Limb (tissue), 2 donors: Measurements from ENCODE around the gene UBE3C.

Experiments used
- DNase-seq, 2 donors: peaks; one replicate each; pipeline ENCODE4 v3.0.0-alpha.2; 2016; ENCODE audit errors: extremely low spot score in 2 of 2

UBE3C gene

GRCh38 chr7:157291404-157292080 lies 152.8 kb downstream of the UBE3C start:
- no peak for DNase-seq

GRCh38 chr7:157292258-157292657 lies 153.5 kb downstream of the UBE3C start:
- no peak for DNase-seq

GRCh38 chr7:157292770-157293412 lies 154.2 kb downstream of the UBE3C start:
- DNase-seq, result no peak

DNA sequence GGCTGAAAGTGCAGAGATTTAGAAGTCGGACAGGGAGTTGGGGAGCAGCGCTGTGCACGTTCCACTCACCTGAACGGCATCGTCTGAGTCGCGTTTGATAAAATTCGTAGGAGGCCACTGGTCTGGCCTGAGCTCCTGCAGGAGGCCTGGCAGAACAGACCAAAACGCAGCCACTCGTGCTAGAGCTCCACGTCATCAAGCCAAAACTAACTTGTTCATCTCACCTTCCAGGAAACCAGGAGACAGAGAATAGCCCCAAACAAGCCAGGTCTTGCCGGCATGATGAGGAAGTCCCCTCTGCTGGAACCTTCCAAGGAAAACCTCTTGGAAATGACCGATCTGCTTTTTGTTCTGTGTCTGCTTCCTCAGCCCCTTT lies 154.7 kb downstream of the UBE3C start:
- no peak for DNase-seq

DNA sequence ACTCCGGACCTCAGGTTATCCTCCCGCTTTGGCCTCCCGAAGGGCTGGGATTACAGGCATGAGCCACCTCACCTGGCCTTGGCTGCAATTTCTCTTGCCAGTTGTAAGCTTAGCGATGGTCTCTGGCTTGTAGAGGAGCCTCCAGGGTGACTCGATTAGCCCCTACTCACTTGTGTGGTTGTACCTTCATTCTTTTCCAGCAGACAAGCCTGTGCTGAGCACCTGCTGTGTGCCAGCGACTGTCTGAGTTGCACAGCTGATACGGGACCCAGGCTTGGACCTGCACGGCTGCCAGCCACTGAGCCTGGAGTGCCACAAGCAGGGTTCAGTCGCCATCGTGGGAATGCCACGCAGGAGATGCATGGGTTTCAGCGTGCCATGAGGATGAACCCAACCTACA lies 156.0 kb downstream of the UBE3C start:
- no peak for DNase-seq

DNA sequence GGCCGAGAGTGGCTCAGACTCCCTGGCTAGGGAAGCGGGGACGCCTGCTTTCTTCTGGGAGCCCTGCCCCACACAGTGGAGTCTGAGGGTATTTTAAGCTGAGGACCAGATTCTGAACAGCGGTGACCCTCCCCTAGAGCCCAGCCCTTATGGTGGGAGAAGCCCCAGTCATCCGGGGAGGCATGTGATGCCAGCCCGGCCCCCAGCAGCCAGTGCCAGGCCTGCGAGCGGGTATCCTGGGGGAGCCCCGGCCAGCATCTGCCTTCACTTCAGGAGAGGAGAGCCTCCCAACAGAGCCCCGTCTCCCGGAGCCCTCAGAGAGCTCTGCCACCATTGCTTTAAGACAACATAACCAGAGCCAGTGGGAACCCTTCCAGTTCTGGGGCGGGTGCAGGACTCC lies 156.6 kb downstream of the UBE3C start:
- no peak for DNase-seq

GRCh38 chr7:157297185-157297584 lies 158.5 kb downstream of the UBE3C start:
- no peak for DNase-seq

GRCh38 chr7:157299317-157299612 lies 160.5 kb downstream of the UBE3C start:
- DNase-seq, result no peak

DNA sequence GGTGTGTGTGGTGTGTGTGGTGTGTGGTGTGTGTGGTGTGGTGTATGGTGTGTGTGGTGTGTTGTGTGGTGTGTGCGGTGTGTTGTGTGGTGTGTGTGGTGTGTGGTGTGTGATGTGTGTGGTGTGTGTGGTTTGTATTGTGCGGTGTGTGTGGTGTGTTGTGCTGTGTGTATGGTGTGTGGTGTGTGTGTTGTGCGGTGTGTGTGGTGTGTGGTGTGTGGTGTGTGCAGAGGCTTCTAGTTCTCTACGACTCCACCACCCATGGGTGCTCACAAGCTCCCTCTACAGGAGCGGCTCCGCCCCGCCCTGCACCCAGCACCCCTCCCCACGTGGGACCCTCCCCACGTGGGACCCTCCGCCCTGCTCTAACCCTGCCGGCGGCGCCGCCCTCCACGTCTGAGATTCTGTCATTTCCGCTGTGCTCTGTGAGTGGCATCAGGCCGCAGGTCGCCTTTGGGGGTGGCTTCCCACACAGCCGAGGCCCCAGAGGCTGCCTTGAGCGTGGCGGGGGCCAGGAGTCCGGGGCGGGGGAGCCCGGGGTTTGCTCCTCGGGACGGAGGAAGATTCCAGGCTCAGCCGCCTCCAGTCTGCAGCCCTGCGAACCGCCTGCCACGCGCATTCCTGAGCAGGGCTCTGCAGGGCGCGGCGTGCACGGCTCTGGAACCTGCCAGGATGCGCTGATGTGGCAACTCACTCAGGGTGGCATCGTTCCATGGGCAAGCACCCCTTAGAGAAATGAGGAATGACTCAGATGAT lies 161.1 kb downstream of the UBE3C start:
- DNase-seq, result no peak

DNA sequence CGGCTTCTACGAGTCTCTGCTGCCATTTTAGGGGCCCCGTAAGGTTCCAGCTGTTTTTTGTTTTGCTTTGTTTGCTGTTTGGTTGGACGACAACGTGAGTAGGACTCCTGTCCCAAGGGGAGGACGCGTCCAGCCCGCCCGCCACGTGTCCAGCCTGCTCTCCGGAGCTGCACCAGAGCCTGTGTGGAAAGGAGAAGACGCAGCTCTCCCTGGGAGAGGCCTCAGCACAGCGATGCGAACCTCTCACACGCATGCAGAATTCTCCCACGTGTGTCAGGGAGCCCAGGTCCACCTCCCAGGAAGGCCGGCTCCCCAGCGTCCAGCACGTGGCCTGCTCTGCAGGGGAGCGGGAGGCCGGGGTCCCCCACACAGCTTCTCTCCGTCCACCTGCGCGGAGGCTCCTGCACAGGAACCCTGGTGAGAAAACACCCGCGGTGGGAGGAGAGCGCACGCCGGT lies 161.7 kb downstream of the UBE3C start:
- no peak for DNase-seq

- no peak for DNase-seq
Measured at GRCh38 chr7:157301610-157302120, 162.9 kb downstream of the UBE3C start.

GRCh38 chr7:157306846-157307838 lies 168.4 kb downstream of the UBE3C start:
- no peak for DNase-seq

DNA sequence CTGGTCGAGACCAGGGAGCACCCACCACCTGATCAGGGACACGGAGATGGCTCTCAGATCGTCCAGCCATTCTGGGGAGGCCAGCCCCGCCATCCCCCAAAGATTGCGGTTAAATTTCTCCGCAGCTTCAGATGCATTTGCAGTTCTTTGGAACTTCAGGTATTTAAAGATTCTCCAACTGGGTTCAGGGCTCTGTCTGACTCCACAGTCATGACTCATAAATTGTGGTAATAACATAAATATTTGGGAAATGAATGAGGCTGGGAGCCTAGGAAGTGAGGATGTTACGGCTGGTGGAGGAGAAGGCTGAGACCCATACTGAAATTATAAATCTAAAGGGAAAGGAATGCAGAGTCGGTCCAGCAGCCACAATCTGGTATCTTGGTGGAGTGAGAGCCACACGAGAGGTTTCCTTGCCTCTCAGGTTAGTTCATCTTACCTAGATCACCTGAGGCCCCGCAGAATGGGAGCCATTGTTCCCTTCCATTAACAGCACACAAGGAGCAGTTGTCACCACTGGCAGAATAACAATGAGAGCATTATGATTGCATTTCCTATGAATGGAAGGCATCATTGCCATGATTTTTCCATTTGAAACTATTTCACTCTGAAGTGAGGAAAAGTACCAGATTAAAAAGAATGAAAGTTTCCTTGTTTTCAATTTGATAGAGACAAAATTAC lies 171.4 kb downstream of the UBE3C start:
- DNase-seq, result no peak

GRCh38 chr7:157310676-157311185 lies 172.0 kb downstream of the UBE3C start:
- no peak for DNase-seq

DNA sequence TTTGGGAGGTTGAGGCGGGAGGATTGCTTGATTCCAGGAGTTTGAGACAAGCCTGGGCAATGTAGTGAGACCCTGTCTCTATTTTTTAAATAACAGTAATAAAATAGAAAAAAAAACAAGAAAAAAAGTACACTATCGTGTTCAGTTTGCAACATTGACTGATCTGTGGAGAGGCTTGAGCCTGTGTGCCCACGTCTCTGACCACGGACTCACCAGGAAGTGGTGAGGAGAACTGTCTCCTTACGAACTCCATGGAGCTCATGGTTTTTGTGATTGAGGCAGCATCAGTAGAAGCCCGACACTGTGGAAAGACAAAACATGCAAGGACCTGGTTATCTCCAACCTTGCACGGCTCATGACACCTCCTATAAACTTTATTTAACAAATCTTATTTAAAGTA lies 174.2 kb downstream of the UBE3C start:
- no peak for DNase-seq

- DNase-seq, result no peak
Measured at GRCh38 chr7:157313645-157314044, 174.9 kb downstream of the UBE3C start.

DNA sequence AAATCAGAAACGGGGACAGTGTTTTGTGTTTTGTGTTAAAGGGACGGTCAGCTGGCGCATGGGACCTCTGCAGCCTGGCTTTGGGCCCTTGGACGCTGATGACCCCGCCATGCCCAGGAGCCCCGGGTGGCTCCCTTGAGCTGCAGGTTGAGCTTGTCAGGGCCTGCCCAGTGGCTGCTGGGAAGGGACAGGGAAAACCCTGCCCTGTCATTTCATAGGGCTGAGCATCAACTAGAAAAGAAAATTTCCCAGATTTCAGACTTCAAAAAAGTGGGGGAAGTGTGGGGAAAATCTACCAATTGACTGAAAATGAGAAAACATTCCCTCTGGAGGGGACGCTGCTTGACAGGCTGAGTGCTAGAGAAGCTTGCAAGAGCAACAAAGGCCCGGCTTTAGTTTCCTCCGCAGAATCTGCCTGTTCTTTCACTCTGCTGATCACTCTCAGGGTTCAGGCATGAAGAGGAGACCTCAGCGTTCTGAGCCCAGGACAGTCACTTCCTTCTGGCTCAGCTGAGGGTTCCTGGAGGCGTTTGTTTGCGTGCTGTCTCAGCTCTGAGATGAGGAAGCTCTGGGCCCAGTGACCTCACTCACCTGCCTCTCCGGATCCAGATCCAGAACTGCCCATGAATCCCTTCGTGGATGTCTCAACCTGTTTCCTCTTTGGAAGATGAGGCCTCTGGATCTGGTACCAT lies 179.4 kb downstream of the UBE3C start:
- no peak for DNase-seq
